Activated CD8-positive, alpha-beta memory T cell treated with anti-CD3 and anti-CD28 coated beads, Interleukin-2, amount 10 ng/mL, durations not matched to agents 7 days and 5 days (primary cell): ENCODE measurements around the gene CERS6. TPM values are rescaled to one million over a fixed set of nuclear protein-coding genes. Genes with fewer than 3 reads are reported as not detected.
A peak's percentile ranks its signal among the peaks of the same experiment; 100 is the strongest.

Experiments used
- ATAC-seq: fragments of 150-1000 bp; cut with Tn5 transposase; one replicate; pipeline ENCODE4 v1.10.0; 2021; ENCODE audit warnings: moderate library complexity
- CTCF ChIA-PET: fragments of 350-600 bp; sonication (Branson Sonifier 250); formaldehyde crosslinking; loops from one replicate; lab custom pipeline; 2021; ENCODE audit warnings: antibody characterized with exemption; lab: Charles Lee
- DNase-seq: peaks from one replicate; pipeline ENCODE4 v3.0.0-alpha.2; 2020
- H3K27ac Mint-ChIP-seq: one replicate; pipeline ENCODE4 v1.8.0; 2021; ENCODE audit warnings: mild to moderate bottlenecking, mixed read lengths
- H3K27me3 Mint-ChIP-seq: one replicate; pipeline ENCODE4 v1.8.0; 2021; ENCODE audit warnings: mixed read lengths
- H3K36me3 Mint-ChIP-seq: one replicate; pipeline ENCODE4 v1.8.0; 2021; ENCODE audit warnings: mild to moderate bottlenecking, mixed read lengths
- H3K4me1 Mint-ChIP-seq: one replicate; pipeline ENCODE4 v1.8.0; 2021; ENCODE audit warnings: mixed read lengths
- H3K4me3 Mint-ChIP-seq: one replicate; pipeline ENCODE4 v1.8.0; 2021; ENCODE audit warnings: mild to moderate bottlenecking, moderate library complexity, mixed read lengths
- H3K9me3 Mint-ChIP-seq: one replicate; pipeline ENCODE4 v1.8.0; 2022; ENCODE audit warnings: low read depth, mixed read lengths
- total RNA-seq, 2 experiments: library from RNA; stranded (reverse); gene quantifications; one replicate each; pipeline ENCODE4 v1.2.3, GENCODE V29; 2021

Gene CERS6
- total RNA-seq, 2 experiments from 2014 or later, result 5.0 to 12.7 TPM

GRCh38 chr2:168465594-168465993 lies 9.5 kb downstream of the CERS6 start:
- DNase-seq (no peak), ATAC-seq (peak; percentile 20)
- CTCF ChIA-PET, result no interaction called here
- Mint-ChIP-seq H3K36me3 (peaks cover 1% of the 10 kb centered on the region), H3K27me3 (peaks cover 4% of the 10 kb centered on the region), H3K4me3 (no peak overlapping the region), H3K9me3 (no peaks in the 10 kb centered on the region), H3K27ac (no peak overlapping the region), H3K4me1 (peaks cover 30% of the 10 kb centered on the region)

- Mint-ChIP-seq H3K27me3 (peaks cover 4% of the 10 kb centered on the region), H3K36me3 (peaks cover 1% of the 10 kb centered on the region), H3K4me3 (no peak overlapping the region), H3K9me3 (no peaks in the 10 kb centered on the region), H3K4me1 (peaks cover 30% of the 10 kb centered on the region), H3K27ac (no peak overlapping the region)
- CTCF ChIA-PET, result no interaction called here
- no peak for DNase-seq
- ATAC-seq, result no peak
Observed at GRCh38 chr2:168466190-168466737, 10.2 kb downstream of the CERS6 start.

GRCh38 chr2:168466834-168467565 lies 10.9 kb downstream of the CERS6 start:
- DNase-seq, result no peak
- Mint-ChIP-seq H3K27ac (no peak overlapping the region), H3K4me1 (peaks cover 30% of the 10 kb centered on the region), H3K9me3 (no peaks in the 10 kb centered on the region), H3K36me3 (peaks cover 1% of the 10 kb centered on the region), H3K27me3 (peaks cover 2% of the 10 kb centered on the region), H3K4me3 (no peak overlapping the region)
- CTCF ChIA-PET, result no interaction called here
- no peak for ATAC-seq

- H3K9me3 Mint-ChIP-seq, result no peaks in the 10 kb centered on the region
- DNase-seq (no peak), ATAC-seq (no peak)
- peaks cover 30% of the 10 kb centered on the region for H3K4me1 Mint-ChIP-seq
- H3K4me3 Mint-ChIP-seq, result no peak overlapping the region
- peaks cover 2% of the 10 kb centered on the region for H3K27me3 Mint-ChIP-seq
- H3K27ac Mint-ChIP-seq, result no peak overlapping the region
- H3K36me3 Mint-ChIP-seq, result peaks cover under 1% of the 10 kb centered on the region
- CTCF ChIA-PET, result no interaction called here
Observed at GRCh38 chr2:168467729-168468128, 11.7 kb downstream of the CERS6 start.

GRCh38 chr2:168468354-168468753 lies 12.3 kb downstream of the CERS6 start:
- peaks cover 2% of the 10 kb centered on the region for H3K27me3 Mint-ChIP-seq
- DNase-seq (no peak), ATAC-seq (no peak)
- no peaks in the 10 kb centered on the region for H3K9me3 Mint-ChIP-seq
- H3K27ac Mint-ChIP-seq, result no peak overlapping the region
- H3K36me3 Mint-ChIP-seq, result no peaks in the 10 kb centered on the region
- H3K4me1 Mint-ChIP-seq, result peaks cover 30% of the 10 kb centered on the region
- CTCF ChIA-PET, result no interaction called here
- no peak overlapping the region for H3K4me3 Mint-ChIP-seq

- CTCF ChIA-PET, result interaction anchor here (1.9 kb wide), 1 partner anchor 20 kb away, joined by 6 read pairs; no protein-coding TSS in a partner anchor
- H3K36me3 Mint-ChIP-seq, result peaks cover 4% of the 10 kb centered on the region
Observed at GRCh38 chr2:168469281-168469988, 13.4 kb downstream of the CERS6 start.

GRCh38 chr2:168470320-168471162 lies 14.5 kb downstream of the CERS6 start:
- no peak for DNase-seq

More at GRCh38 chr2:168469281-168469988, 13.4 kb downstream of the CERS6 start:
- H3K27ac Mint-ChIP-seq, result no peak overlapping the region
- H3K4me1 Mint-ChIP-seq, result peaks cover 30% of the 10 kb centered on the region
- DNase-seq, result no peak
- no peaks in the 10 kb centered on the region for H3K9me3 Mint-ChIP-seq
- H3K4me3 Mint-ChIP-seq, result no peak overlapping the region
- H3K27me3 Mint-ChIP-seq, result peaks cover 10% of the 10 kb centered on the region
- no peak for ATAC-seq

GRCh38 chr2:168471163-168471475 lies 15.0 kb downstream of the CERS6 start:
- Mint-ChIP-seq H3K9me3 (no peaks in the 10 kb centered on the region), H3K27me3 (peaks cover 8% of the 10 kb centered on the region), H3K36me3 (peaks cover 4% of the 10 kb centered on the region), H3K27ac (no peak overlapping the region), H3K4me3 (no peak overlapping the region), H3K4me1 (peaks cover 24% of the 10 kb centered on the region)
- DNase-seq (no peak), ATAC-seq (no peak)
- CTCF ChIA-PET, result interaction anchor here (1.9 to 2.1 kb wide), 2 partner anchors 10 to 19 kb away, joined by 6 to 7 read pairs; no protein-coding TSS in a partner anchor

More at GRCh38 chr2:168470320-168471162, 14.5 kb downstream of the CERS6 start:
- no peak overlapping the region for H3K27ac Mint-ChIP-seq
- no peak for ATAC-seq
- peaks cover 4% of the 10 kb centered on the region for H3K36me3 Mint-ChIP-seq
- CTCF ChIA-PET, result interaction anchor here (1.9 to 2.1 kb wide), 2 partner anchors 11 to 19 kb away, joined by 6 to 7 read pairs; no protein-coding TSS in a partner anchor
- H3K4me3 Mint-ChIP-seq, result no peak overlapping the region
- H3K9me3 Mint-ChIP-seq, result no peaks in the 10 kb centered on the region
- peaks cover 29% of the 10 kb centered on the region for H3K4me1 Mint-ChIP-seq
- peaks cover 10% of the 10 kb centered on the region for H3K27me3 Mint-ChIP-seq

- Mint-ChIP-seq H3K4me1 (no peaks in the 10 kb centered on the region), H3K27me3 (peaks cover 14% of the 10 kb centered on the region), H3K36me3 (peaks cover 4% of the 10 kb centered on the region), H3K27ac (no peak overlapping the region), H3K4me3 (no peak overlapping the region), H3K9me3 (no peaks in the 10 kb centered on the region)
- ATAC-seq (no peak), DNase-seq (no peak)
- CTCF ChIA-PET, result no interaction called here
Observed at GRCh38 chr2:168475636-168476035, 19.6 kb downstream of the CERS6 start.

- Mint-ChIP-seq H3K27ac (no peak overlapping the region), H3K4me1 (no peaks in the 10 kb centered on the region), H3K4me3 (no peak overlapping the region), H3K27me3 (peaks cover 25% of the 10 kb centered on the region), H3K9me3 (no peaks in the 10 kb centered on the region), H3K36me3 (peaks cover 4% of the 10 kb centered on the region)
- CTCF ChIA-PET, result no interaction called here
- no peak for ATAC-seq
- no peak for DNase-seq
Observed at GRCh38 chr2:168478206-168478605, 22.1 kb downstream of the CERS6 start.

GRCh38 chr2:168480356-168480755 lies 24.3 kb downstream of the CERS6 start:
- CTCF ChIA-PET, result interaction anchor here (3.0 kb wide), 1 partner anchor 9 kb away, joined by 7 read pairs; no protein-coding TSS in a partner anchor
- H3K27ac Mint-ChIP-seq, result no peak overlapping the region

GRCh38 chr2:168480825-168481585 lies 24.9 kb downstream of the CERS6 start:
- Mint-ChIP-seq H3K9me3 (no peaks in the 10 kb centered on the region), H3K4me1 (no peaks in the 10 kb centered on the region), H3K36me3 (no peaks in the 10 kb centered on the region), H3K4me3 (no peak overlapping the region), H3K27ac (no peak overlapping the region), H3K27me3 (peaks cover 22% of the 10 kb centered on the region)
- CTCF ChIA-PET, result interaction anchor here (3.0 kb wide), 1 partner anchor 10 kb away, joined by 7 read pairs; no protein-coding TSS in a partner anchor
- DNase-seq (no peak), ATAC-seq (no peak)

More at GRCh38 chr2:168480356-168480755, 24.3 kb downstream of the CERS6 start:
- ATAC-seq, result no peak
- no peak for DNase-seq
- Mint-ChIP-seq H3K4me3 (no peak overlapping the region), H3K9me3 (no peaks in the 10 kb centered on the region), H3K36me3 (no peaks in the 10 kb centered on the region), H3K27me3 (peaks cover 19% of the 10 kb centered on the region), H3K4me1 (no peaks in the 10 kb centered on the region)
